Trophoblast cell (in vitro differentiated cells and primary cell): ENCODE data around the gene SNRPN. TPM values are rescaled to one million over a fixed set of nuclear protein-coding genes. Genes with fewer than 3 reads are reported as not detected.

Source experiments
- DNase-seq, 2 donors: peaks; one replicate each; pipeline ENCODE4 v3.0.0-alpha.2; 2016
- H2AFZ ChIP-seq: 2 replicates; pipeline ENCODE4 v1.6.1; 2013; ENCODE audit warnings: low read length, moderate library complexity, mild to moderate bottlenecking; ENCODE audit not compliant: insufficient read depth, poor library complexity
- H2AK5ac ChIP-seq: 2 replicates; pipeline ENCODE4 v1.6.1; 2013; ENCODE audit warnings: mild to moderate bottlenecking, low read length
- H2BK120ac ChIP-seq: 2 replicates; pipeline ENCODE4 v1.6.1; 2013; ENCODE audit warnings: low read length, mild to moderate bottlenecking, moderate library complexity; ENCODE audit not compliant: insufficient read depth, poor library complexity
- H2BK12ac ChIP-seq: 2 replicates; pipeline ENCODE4 v1.6.1; 2013; ENCODE audit warnings: mild to moderate bottlenecking, low read length, moderate library complexity
- H2BK5ac ChIP-seq: 2 replicates; pipeline ENCODE4 v1.6.1; 2013; ENCODE audit warnings: low read length, low read depth, moderate library complexity, mild to moderate bottlenecking; ENCODE audit not compliant: poor library complexity
- H3K14ac ChIP-seq: 2 replicates; pipeline ENCODE4 v1.6.1; 2013; ENCODE audit warnings: mild to moderate bottlenecking, low read length
- H3K18ac ChIP-seq: 2 replicates; pipeline ENCODE4 v1.6.1; 2013; ENCODE audit warnings: mild to moderate bottlenecking, low read length
- H3K23ac ChIP-seq: 2 replicates; pipeline ENCODE4 v1.6.1; 2013; ENCODE audit warnings: low read length
- H3K27ac ChIP-seq: 2 replicates; pipeline ENCODE4 v1.5.1; 2013; ENCODE audit warnings: low read depth, mild to moderate bottlenecking, inconsistent platforms, low read length, moderate library complexity
- H3K27me3 ChIP-seq: 2 replicates; pipeline ENCODE4 v1.6.1; 2013; ENCODE audit warnings: inconsistent platforms, mild to moderate bottlenecking, low read length, moderate library complexity; ENCODE audit not compliant: insufficient read depth
- H3K36me3 ChIP-seq, 2 experiments: 1 replicate in 1 of 2; 2 replicates in 1 of 2; pipeline ENCODE4 v1.6.1; 2013; ENCODE audit warnings: low read length in 2 of 2, mild to moderate bottlenecking in 2 of 2, moderate library complexity in 1 of 2; ENCODE audit not compliant: insufficient read depth in 2 of 2, control insufficient read depth in 1 of 2
- H3K4ac ChIP-seq: 2 replicates; pipeline ENCODE4 v1.6.1; 2013; ENCODE audit warnings: low read depth, mild to moderate bottlenecking, low read length, moderate library complexity
- H3K4me1 ChIP-seq, 2 experiments: 1 replicate in 1 of 2; 2 replicates in 1 of 2; pipeline ENCODE4 v1.6.1; 2013; ENCODE audit warnings: low read length in 2 of 2, mild to moderate bottlenecking in 2 of 2, moderate library complexity in 1 of 2; ENCODE audit not compliant: insufficient read depth in 2 of 2, control insufficient read depth in 1 of 2
- H3K4me2 ChIP-seq: 2 replicates; pipeline ENCODE4 v1.6.1; 2013; ENCODE audit warnings: inconsistent platforms, mild to moderate bottlenecking, low read length, moderate library complexity
- H3K4me3 ChIP-seq: 2 replicates; pipeline ENCODE4 v1.5.1; 2013; ENCODE audit warnings: mild to moderate bottlenecking, low read depth, low read length, inconsistent platforms
- H3K79me1 ChIP-seq: one replicate; pipeline ENCODE4 v1.6.1; 2013; ENCODE audit warnings: low read length
- H3K79me2 ChIP-seq: 2 replicates; pipeline ENCODE4 v1.6.1; 2013; ENCODE audit warnings: low read length, mild to moderate bottlenecking; ENCODE audit not compliant: control insufficient read depth, insufficient read depth, poor library complexity
- H3K9ac ChIP-seq: 2 replicates; pipeline ENCODE4 v1.6.1; 2013; ENCODE audit warnings: mild to moderate bottlenecking, low read length
- H3K9me3 ChIP-seq: 2 replicates; pipeline ENCODE4 v1.6.1; 2013; ENCODE audit warnings: low read depth, mild to moderate bottlenecking, control low read depth, inconsistent platforms, low read length; ENCODE audit not compliant: insufficient read depth
- H4K12ac ChIP-seq: 2 replicates; pipeline ENCODE4 v1.6.1; 2013; ENCODE audit warnings: low read depth, mild to moderate bottlenecking, low read length, moderate library complexity
- H4K8ac ChIP-seq: 2 replicates; pipeline ENCODE4 v1.6.1; 2013; ENCODE audit warnings: low read depth, mild to moderate bottlenecking, low read length, moderate library complexity
- H4K91ac ChIP-seq: one replicate; pipeline ENCODE4 v1.6.1; 2013; ENCODE audit warnings: low read depth, mild to moderate bottlenecking, low read length, moderate library complexity
- WGBS: extraction: QIAGEN DNeasy Blood & Tissue Kit; methylation state at CpG from one replicate; pipeline ENCODE4 v1.1.7; 2013; ENCODE audit warnings: missing lambda C conversion rate; ENCODE audit not compliant: insufficient read length, insufficient coverage; ENCODE audit errors: extremely low coverage; 5-methylcytosine and 5-hydroxymethylcytosine counted together
- polyA plus RNA-seq: library from polyadenylated mRNA; stranded (reverse); fragments of 200-250 nt; gene quantifications from 2 replicates; pipeline ENCODE4 v1.2.3, GENCODE V29; 2013

The SNRPN gene
- 143 and 148 TPM in 2 replicates for polyA plus RNA-seq

DNA sequence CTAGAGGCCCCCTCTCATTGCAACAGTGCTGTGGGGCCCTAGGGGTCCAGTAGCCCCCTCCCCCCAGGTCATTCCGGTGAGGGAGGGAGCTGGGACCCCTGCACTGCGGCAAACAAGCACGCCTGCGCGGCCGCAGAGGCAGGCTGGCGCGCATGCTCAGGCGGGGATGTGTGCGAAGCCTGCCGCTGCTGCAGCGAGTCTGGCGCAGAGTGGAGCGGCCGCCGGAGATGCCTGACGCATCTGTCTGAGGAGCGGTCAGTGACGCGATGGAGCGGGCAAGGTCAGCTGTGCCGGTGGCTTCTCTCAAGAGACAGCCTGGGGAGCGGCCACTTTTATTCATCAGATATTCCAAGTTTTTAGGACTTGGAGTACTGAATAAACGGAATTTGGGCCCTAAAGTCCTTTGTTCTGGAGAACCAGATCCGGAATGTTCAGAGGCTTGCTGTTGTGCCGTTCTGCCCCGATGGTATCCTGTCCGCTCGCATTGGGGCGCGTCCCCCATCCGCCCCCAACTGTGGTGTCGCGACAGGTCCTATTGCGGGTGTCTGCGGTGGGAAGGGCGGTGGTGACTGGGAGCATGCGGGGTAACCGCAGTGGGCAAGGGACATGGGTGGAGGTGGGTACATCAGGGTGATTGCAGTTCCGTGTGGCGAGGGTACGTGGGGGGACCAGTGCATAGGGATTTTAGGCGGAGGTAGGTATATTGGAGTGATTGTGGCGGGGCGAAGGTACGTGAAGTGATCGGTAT, at the start of gene SNRPN, which contains the start of gene SNURF:
Gene SNRPN (plus strand): TSS at position 205 of the 748 bp plus-strand sequence. CDS start 19,467 bp downstream, outside the sequence.
Gene SNURF (plus strand): TSS at position 205 of the 748 bp plus-strand sequence. CDS start 62 bp downstream, at position 267.
- peak within 1 kb of the TSS; percentile 94 for H3K9ac ChIP-seq
- H3K4me1 ChIP-seq: peaks cover 0 to 3% of the 10 kb centered on the region in 2 experiments
- peak within 1 kb of the TSS; percentile 63 for H3K4me2 ChIP-seq
- H3K18ac ChIP-seq: peak within 1 kb of the TSS; percentile 3
- DNase-seq: peak in 1 of 2 donors; percentile 12
- H3K4me3 ChIP-seq: peak within 1 kb of the TSS; percentile 93
- peak within 1 kb of the TSS; percentile 72 for H3K14ac ChIP-seq
- no peak within 1 kb of the TSS for H2AK5ac ChIP-seq
- H2BK12ac ChIP-seq: no peak within 1 kb of the TSS
- peaks cover 12% of the 10 kb centered on the region for H3K79me1 ChIP-seq
- peaks cover 0 to 2% of the 10 kb centered on the region in 2 experiments for H3K36me3 ChIP-seq
- peaks cover 10% of the 10 kb centered on the region for H3K79me2 ChIP-seq
- H4K8ac ChIP-seq: peak within 1 kb of the TSS; percentile 49
- no peaks in the 10 kb centered on the region for H3K27me3 ChIP-seq
- peaks cover 15% of the 10 kb centered on the region for H3K9me3 ChIP-seq
- H2BK120ac ChIP-seq: peak within 1 kb of the TSS; percentile 46
- H3K4ac ChIP-seq: peak within 1 kb of the TSS; percentile 76
- peak within 1 kb of the TSS; percentile 34 for H2BK5ac ChIP-seq
- peak within 1 kb of the TSS; percentile 49 for H4K91ac ChIP-seq
- H2AFZ ChIP-seq: no peak within 1 kb of the TSS
- WGBS: 100% methylated on average over 3 of the region's 47 CpGs
- H3K27ac ChIP-seq: peak within 1 kb of the TSS; percentile 85
- H3K23ac ChIP-seq: no peak within 1 kb of the TSS
- peak within 1 kb of the TSS; percentile 55 for H4K12ac ChIP-seq

GRCh38 chr15:24916305-24917009, 38.3 kb upstream of the SNRPN start:
- Histone ChIP-seq H3K79me2 (no peaks in the 10 kb centered on the region), H3K9me3 (peaks cover 1% of the 10 kb centered on the region), H2AFZ (no peak overlapping the region), H3K4me3 (no peak overlapping the region), H3K27me3 (no peaks in the 10 kb centered on the region), H4K12ac (no peak overlapping the region), H3K27ac (no peak overlapping the region), H3K23ac (no peak overlapping the region), H3K18ac (no peak overlapping the region), H3K4me1 (peaks cover 4% of the 10 kb centered on the region in 2 experiments), H4K8ac (no peak overlapping the region), H3K9ac (peak overlapping the region; percentile 52), H3K4me2 (no peak overlapping the region), H3K79me1 (no peaks in the 10 kb centered on the region), H2BK120ac (no peak overlapping the region), H4K91ac (no peak overlapping the region), H3K36me3 (peaks cover 0 to 7% of the 10 kb centered on the region in 2 experiments), H2AK5ac (no peak overlapping the region), H2BK12ac (no peak overlapping the region), H3K4ac (no peak overlapping the region), H2BK5ac (no peak overlapping the region), H3K14ac (no peak overlapping the region)
- no peak for DNase-seq
- WGBS: 100% methylated on average over 4 of the region's 8 CpGs

DNA sequence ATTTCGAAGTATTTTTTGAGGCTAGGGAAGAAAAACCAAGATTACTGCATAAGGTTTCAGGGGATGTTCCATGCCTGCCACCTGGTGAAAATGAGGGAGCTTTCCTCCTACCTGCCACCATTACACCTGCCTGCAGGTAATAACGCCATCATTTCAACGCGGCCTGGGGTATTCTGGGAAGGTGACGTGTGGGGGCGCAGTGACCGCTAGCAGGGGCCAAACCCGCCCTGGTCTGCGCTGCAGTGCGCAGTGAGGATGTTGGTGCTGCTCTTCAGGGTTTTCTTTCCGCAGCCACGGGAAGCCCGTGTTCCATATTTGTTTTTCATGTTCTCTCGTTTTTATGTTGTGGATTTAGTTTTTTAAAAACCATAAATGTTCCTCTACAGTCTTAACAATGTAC, 37.4 kb upstream of the SNRPN start:
- Histone ChIP-seq H3K4ac (no peak overlapping the region), H4K12ac (no peak overlapping the region), H2AK5ac (no peak overlapping the region), H3K18ac (no peak overlapping the region), H3K9ac (no peak overlapping the region), H2BK5ac (no peak overlapping the region), H3K36me3 (peaks cover 0 to 7% of the 10 kb centered on the region in 2 experiments), H3K79me1 (no peaks in the 10 kb centered on the region), H3K27ac (no peak overlapping the region), H4K91ac (no peak overlapping the region), H4K8ac (no peak overlapping the region), H3K4me1 (peaks cover 4% of the 10 kb centered on the region in 2 experiments), H3K4me2 (no peak overlapping the region), H3K79me2 (no peaks in the 10 kb centered on the region), H2AFZ (no peak overlapping the region), H3K4me3 (no peak overlapping the region), H2BK12ac (no peak overlapping the region), H3K23ac (no peak overlapping the region), H3K14ac (no peak overlapping the region), H2BK120ac (no peak overlapping the region), H3K9me3 (peaks cover 1% of the 10 kb centered on the region), H3K27me3 (no peaks in the 10 kb centered on the region)
- DNase-seq: no peak
- no CpG with 5 or more reads among the region's 14 CpGs for WGBS

GRCh38 chr15:24919446-24919845, 35.3 kb upstream of the SNRPN start:
- Histone ChIP-seq H4K12ac (no peak overlapping the region), H3K27ac (peak overlapping the region; percentile 65), H3K79me2 (no peaks in the 10 kb centered on the region), H2BK120ac (no peak overlapping the region), H3K79me1 (no peaks in the 10 kb centered on the region), H4K91ac (peak overlapping the region; percentile 22), H3K4me3 (no peak overlapping the region), H4K8ac (no peak overlapping the region), H3K36me3 (peaks cover 0 to 2% of the 10 kb centered on the region in 2 experiments), H2BK12ac (no peak overlapping the region), H2AFZ (no peak overlapping the region), H3K18ac (no peak overlapping the region), H3K9ac (no peak overlapping the region), H3K4me2 (peak overlapping the region; percentile 44), H3K9me3 (peaks cover 1% of the 10 kb centered on the region), H3K23ac (no peak overlapping the region), H2AK5ac (no peak overlapping the region), H3K14ac (no peak overlapping the region), H2BK5ac (no peak overlapping the region), H3K4ac (no peak overlapping the region), H3K27me3 (no peaks in the 10 kb centered on the region), H3K4me1 (peaks cover 4% of the 10 kb centered on the region in 2 experiments)
- DNase-seq: no peak
- WGBS: no CpG with 5 or more reads among the region's 2 CpGs
